Activated naive CD4-positive, alpha-beta T cell treated with anti-CD3 and anti-CD28 coated beads, Interleukin-2, amount 50 U/mL, for 24 hours (primary cell): ENCODE results near the gene SIGLEC6.

ENCODE experiments used
- H3K27ac Mint-ChIP-seq: one replicate; pipeline ENCODE4 v1.8.0; 2021; ENCODE audit warnings: mild to moderate bottlenecking, mixed read lengths
- H3K27me3 Mint-ChIP-seq: one replicate; pipeline ENCODE4 v1.8.0; 2021; ENCODE audit warnings: mixed read lengths
- H3K36me3 Mint-ChIP-seq: one replicate; pipeline ENCODE4 v1.8.0; 2021; ENCODE audit warnings: mixed read lengths
- H3K4me1 Mint-ChIP-seq: one replicate; pipeline ENCODE4 v1.8.0; 2021; ENCODE audit warnings: mixed read lengths
- H3K4me3 Mint-ChIP-seq: one replicate; pipeline ENCODE4 v1.8.0; 2021; ENCODE audit warnings: mild to moderate bottlenecking, mixed read lengths
- H3K9me3 Mint-ChIP-seq: one replicate; pipeline ENCODE4 v1.8.0; 2021; ENCODE audit warnings: mixed read lengths

SIGLEC6 gene

DNA sequence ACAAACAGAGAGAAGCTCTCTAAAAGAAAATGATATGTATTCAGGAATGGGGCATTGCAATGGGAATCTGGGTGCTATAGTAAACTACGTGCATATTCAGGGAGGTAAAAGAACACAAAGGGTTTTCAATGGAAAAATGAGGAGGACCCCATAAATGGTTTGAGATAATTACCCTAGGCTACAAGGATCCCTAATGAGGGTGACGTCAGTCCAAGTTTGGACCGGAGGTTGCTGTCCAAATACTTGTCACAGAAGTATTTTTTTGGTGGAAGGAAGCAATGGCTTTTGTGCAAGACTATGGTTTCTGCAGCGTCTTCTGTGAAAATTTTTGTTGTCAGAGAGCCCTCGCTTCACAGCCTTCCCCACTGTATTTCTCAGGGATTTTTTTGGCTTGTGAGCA, 54.1 kb downstream of the SIGLEC6 start:
- peaks cover 26% of the 10 kb centered on the region for H3K4me1 Mint-ChIP-seq
- H3K4me3 Mint-ChIP-seq = no peak overlapping the region
- peaks cover 2% of the 10 kb centered on the region for H3K27me3 Mint-ChIP-seq

GRCh38 chr19:51476164-51476563, 55.3 kb downstream of the SIGLEC6 start:
- Mint-ChIP-seq H3K9me3 (no peaks in the 10 kb centered on the region), H3K36me3 (no peaks in the 10 kb centered on the region), H3K27me3 (peaks cover 2% of the 10 kb centered on the region), H3K4me3 (no peak overlapping the region), H3K27ac (no peak overlapping the region), H3K4me1 (peaks cover 26% of the 10 kb centered on the region)

More for the DNA sequence above, 54.1 kb downstream of the SIGLEC6 start:
- Mint-ChIP-seq H3K36me3 (no peaks in the 10 kb centered on the region), H3K27ac (no peak overlapping the region), H3K9me3 (no peaks in the 10 kb centered on the region)

DNA sequence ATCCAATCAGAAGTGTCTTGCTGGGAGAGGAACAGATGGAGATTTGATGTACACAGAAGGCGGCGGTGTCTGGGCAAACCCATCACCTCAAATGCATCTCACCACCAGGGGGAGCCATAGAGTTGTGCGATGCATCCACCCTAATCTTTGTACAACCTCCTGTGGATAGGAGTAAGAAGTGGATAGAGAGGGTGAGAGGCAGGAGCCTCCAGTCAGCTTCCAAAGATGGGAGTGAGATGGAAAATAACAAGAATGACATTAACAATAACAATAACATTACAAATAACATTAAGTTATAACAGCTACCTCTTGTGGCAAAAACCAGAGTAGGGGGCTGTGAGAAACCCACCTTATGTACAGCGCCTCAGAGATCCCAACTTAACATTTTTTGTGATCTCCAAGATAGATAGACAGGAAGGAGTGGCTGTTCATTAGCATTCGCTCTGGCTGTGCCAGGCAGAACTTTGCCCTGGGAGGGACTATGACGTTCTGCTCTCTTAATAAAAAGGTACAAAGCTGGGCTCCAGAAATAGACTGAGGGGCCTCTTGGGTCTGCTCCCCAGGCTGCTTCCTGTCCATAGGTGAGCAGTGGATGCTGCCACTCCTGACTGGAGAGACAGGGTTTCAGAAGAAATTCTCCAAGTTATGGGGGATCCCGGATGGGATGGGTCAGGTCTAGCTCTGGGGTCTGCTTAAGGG, 58.3 kb downstream of the SIGLEC6 start:
- Mint-ChIP-seq H3K9me3 (no peaks in the 10 kb centered on the region), H3K27ac (no peak overlapping the region), H3K4me1 (peaks cover 8% of the 10 kb centered on the region), H3K27me3 (peaks cover 2% of the 10 kb centered on the region), H3K4me3 (no peak overlapping the region), H3K36me3 (no peaks in the 10 kb centered on the region)

DNA sequence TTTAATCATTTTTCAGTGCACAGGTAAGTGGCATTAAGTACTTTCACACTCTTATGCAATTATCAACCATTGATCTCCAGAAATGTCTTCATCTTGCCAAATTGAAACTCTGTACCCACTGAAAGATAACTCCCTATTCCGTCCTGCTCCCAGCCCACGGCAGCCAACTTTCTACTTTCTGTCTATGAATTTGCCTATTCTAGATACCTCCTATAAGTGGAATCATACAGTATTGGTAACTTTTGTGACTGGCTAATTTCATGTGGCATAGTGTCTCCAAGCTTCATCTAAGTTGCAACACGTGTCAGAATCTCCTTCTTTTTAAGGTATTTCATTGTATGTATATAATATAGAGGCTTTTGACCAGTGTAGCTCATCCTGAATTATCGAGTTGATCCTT, 58.9 kb downstream of the SIGLEC6 start:
- peaks cover 2% of the 10 kb centered on the region for H3K27me3 Mint-ChIP-seq
- no peaks in the 10 kb centered on the region for H3K36me3 Mint-ChIP-seq
- no peak overlapping the region for H3K4me3 Mint-ChIP-seq
- peaks cover 8% of the 10 kb centered on the region for H3K4me1 Mint-ChIP-seq
- H3K27ac Mint-ChIP-seq = no peak overlapping the region
- no peaks in the 10 kb centered on the region for H3K9me3 Mint-ChIP-seq

GRCh38 chr19:51471527-51471926, 59.9 kb downstream of the SIGLEC6 start:
- no peaks in the 10 kb centered on the region for H3K9me3 Mint-ChIP-seq
- H3K36me3 Mint-ChIP-seq = no peaks in the 10 kb centered on the region
- H3K27ac Mint-ChIP-seq = no peak overlapping the region
- H3K4me1 Mint-ChIP-seq = peaks cover 8% of the 10 kb centered on the region
- peaks cover 4% of the 10 kb centered on the region for H3K27me3 Mint-ChIP-seq
- no peak overlapping the region for H3K4me3 Mint-ChIP-seq

- H3K36me3 Mint-ChIP-seq = no peaks in the 10 kb centered on the region
- no peaks in the 10 kb centered on the region for H3K9me3 Mint-ChIP-seq
- peaks cover 4% of the 10 kb centered on the region for H3K27me3 Mint-ChIP-seq
- no peak overlapping the region for H3K27ac Mint-ChIP-seq
- no peak overlapping the region for H3K4me3 Mint-ChIP-seq
- H3K4me1 Mint-ChIP-seq = peaks cover 8% of the 10 kb centered on the region
These were observed 60.5 kb downstream of the SIGLEC6 start for GRCh38 chr19:51470966-51471365.

GRCh38 chr19:51469629-51470028, 61.8 kb downstream of the SIGLEC6 start:
- Mint-ChIP-seq H3K36me3 (no peaks in the 10 kb centered on the region), H3K27ac (no peak overlapping the region), H3K9me3 (no peaks in the 10 kb centered on the region), H3K27me3 (peaks cover 10% of the 10 kb centered on the region), H3K4me3 (no peak overlapping the region), H3K4me1 (peaks cover 8% of the 10 kb centered on the region)

- Mint-ChIP-seq H3K4me1 (peaks cover 8% of the 10 kb centered on the region), H3K27me3 (peaks cover 13% of the 10 kb centered on the region), H3K9me3 (no peaks in the 10 kb centered on the region), H3K27ac (no peak overlapping the region), H3K36me3 (no peaks in the 10 kb centered on the region), H3K4me3 (no peak overlapping the region)
These were observed 62.3 kb downstream of the SIGLEC6 start for GRCh38 chr19:51469162-51469561.

GRCh38 chr19:51468545-51468920, 62.9 kb downstream of the SIGLEC6 start:
- H3K36me3 Mint-ChIP-seq = no peaks in the 10 kb centered on the region
- H3K4me3 Mint-ChIP-seq = no peak overlapping the region
- H3K27me3 Mint-ChIP-seq = peaks cover 15% of the 10 kb centered on the region
- H3K4me1 Mint-ChIP-seq = peaks cover 8% of the 10 kb centered on the region
- H3K9me3 Mint-ChIP-seq = no peaks in the 10 kb centered on the region
- no peak overlapping the region for H3K27ac Mint-ChIP-seq

DNA sequence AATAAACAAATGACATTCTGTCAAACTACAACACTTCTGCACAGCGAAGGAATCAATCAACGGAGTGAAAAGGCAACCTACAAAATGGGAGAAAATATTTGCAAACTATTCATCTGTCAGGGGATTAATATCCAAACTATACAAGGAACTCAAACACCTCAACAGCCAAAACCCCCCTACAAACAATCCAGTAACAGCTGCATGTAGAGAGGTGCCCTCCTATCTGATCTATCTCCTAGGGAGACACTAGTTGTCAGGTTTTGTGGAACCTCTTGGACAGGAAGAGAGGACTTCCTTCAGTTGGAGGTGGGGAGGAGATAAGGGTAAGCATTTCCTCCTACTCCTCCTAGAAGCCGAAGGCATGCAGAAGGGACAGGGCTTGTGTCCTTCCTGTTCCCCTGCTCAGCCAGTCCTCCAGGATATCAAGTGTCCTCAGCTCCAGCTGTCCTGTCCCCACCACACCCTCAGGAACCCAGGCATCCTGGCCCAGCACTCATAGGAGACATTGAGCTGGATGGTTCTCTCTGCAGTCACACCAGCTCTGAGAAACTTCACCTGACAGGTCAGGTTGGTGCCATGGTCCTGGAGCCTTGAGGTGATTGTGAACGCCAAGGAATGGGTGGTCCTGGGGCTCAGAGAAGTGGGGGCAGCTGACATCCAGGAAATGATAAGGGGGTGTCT, 63.5 kb downstream of the SIGLEC6 start:
- Mint-ChIP-seq H3K4me1 (peaks cover 8% of the 10 kb centered on the region), H3K4me3 (no peak overlapping the region), H3K27me3 (peaks cover 17% of the 10 kb centered on the region), H3K27ac (no peak overlapping the region), H3K9me3 (no peaks in the 10 kb centered on the region), H3K36me3 (no peaks in the 10 kb centered on the region)
